Measurements from ENCODE around the gene C4orf50. TPM values are rescaled to one million over a fixed set of nuclear protein-coding genes. Genes with fewer than 3 reads are reported as not detected.

Gene C4orf50
- total RNA-seq, 1 donor from 2014 or later = not detected

GRCh38 chr4:5945936-5946335, 72.3 kb downstream of the C4orf50 start:
- Histone ChIP-seq H3K9me3 (replicated peaks) (peaks cover 22% of the 10 kb centered on the region), H3K36me3 (no peaks in the 10 kb centered on the region), H3K4me3 (no peak overlapping the region), H3K27ac (replicated peaks) (no peak overlapping the region), H3K27me3 (ENCODE audit: low read depth) (peaks cover 95% of the 10 kb centered on the region), H3K4me1 (no peaks in the 10 kb centered on the region)
- intact Hi-C loops (cut with micrococcal nuclease) = no loop called here
- TF ChIP-seq CTCF (IDR thresholded peaks at IDR 0.05; ENCODE audit: borderline replicate concordance) = no peak
- DNase-seq = no peak

GRCh38 chr4:5945171-5945570, 73.1 kb downstream of the C4orf50 start:
- intact Hi-C loops (cut with micrococcal nuclease) = no loop called here
- no peak for TF ChIP-seq CTCF (IDR thresholded peaks at IDR 0.05; ENCODE audit: borderline replicate concordance)
- H3K27me3 ChIP-seq (ENCODE audit: low read depth) = peaks cover 94% of the 10 kb centered on the region
- H3K4me1 ChIP-seq = no peaks in the 10 kb centered on the region
- no peak overlapping the region for H3K27ac ChIP-seq (replicated peaks)
- H3K4me3 ChIP-seq = no peak overlapping the region
- no peak for DNase-seq
- peaks cover 30% of the 10 kb centered on the region for H3K9me3 ChIP-seq (replicated peaks)
- no peaks in the 10 kb centered on the region for H3K36me3 ChIP-seq

- Histone ChIP-seq H3K9me3 (replicated peaks) (peaks cover 30% of the 10 kb centered on the region), H3K27ac (replicated peaks) (no peak overlapping the region), H3K27me3 (ENCODE audit: low read depth) (peaks cover 80% of the 10 kb centered on the region), H3K36me3 (no peaks in the 10 kb centered on the region), H3K4me1 (no peaks in the 10 kb centered on the region), H3K4me3 (no peak overlapping the region)
- no peak for DNase-seq
- intact Hi-C loops (cut with micrococcal nuclease) = no loop called here
- no peak for TF ChIP-seq CTCF (IDR thresholded peaks at IDR 0.05; ENCODE audit: borderline replicate concordance)
These were observed 74.7 kb downstream of the C4orf50 start for GRCh38 chr4:5943561-5943960.

GRCh38 chr4:5942947-5943346, 75.3 kb downstream of the C4orf50 start:
- DNase-seq = no peak
- H3K36me3 ChIP-seq = no peaks in the 10 kb centered on the region
- H3K27me3 ChIP-seq (ENCODE audit: low read depth) = peaks cover 74% of the 10 kb centered on the region
- H3K27ac ChIP-seq (replicated peaks) = no peak overlapping the region
- TF ChIP-seq CTCF (IDR thresholded peaks at IDR 0.05; ENCODE audit: borderline replicate concordance) = no peak
- H3K9me3 ChIP-seq (replicated peaks) = peaks cover 30% of the 10 kb centered on the region
- H3K4me3 ChIP-seq = no peak overlapping the region
- no peaks in the 10 kb centered on the region for H3K4me1 ChIP-seq
- intact Hi-C loops (cut with micrococcal nuclease) = no loop called here

GRCh38 chr4:5941601-5942000, 76.6 kb downstream of the C4orf50 start:
- Histone ChIP-seq H3K36me3 (no peaks in the 10 kb centered on the region), H3K27ac (replicated peaks) (no peak overlapping the region), H3K9me3 (replicated peaks) (peaks cover 18% of the 10 kb centered on the region), H3K4me1 (no peaks in the 10 kb centered on the region), H3K27me3 (ENCODE audit: low read depth) (peaks cover 62% of the 10 kb centered on the region), H3K4me3 (no peak overlapping the region)
- intact Hi-C loops (cut with micrococcal nuclease) = no loop called here
- no peak for TF ChIP-seq CTCF (IDR thresholded peaks at IDR 0.05; ENCODE audit: borderline replicate concordance)
- no peak for DNase-seq

All from left ventricle myocardium inferior (tissue), 1 donor.